Measurements from ENCODE around the gene VIPR2.
"Not testable (repeated sequence)": the region's sequence is repeated elsewhere in the genome, so short reads cannot be mapped to it uniquely, and the experiment has no call there.

Gene VIPR2, protein sequence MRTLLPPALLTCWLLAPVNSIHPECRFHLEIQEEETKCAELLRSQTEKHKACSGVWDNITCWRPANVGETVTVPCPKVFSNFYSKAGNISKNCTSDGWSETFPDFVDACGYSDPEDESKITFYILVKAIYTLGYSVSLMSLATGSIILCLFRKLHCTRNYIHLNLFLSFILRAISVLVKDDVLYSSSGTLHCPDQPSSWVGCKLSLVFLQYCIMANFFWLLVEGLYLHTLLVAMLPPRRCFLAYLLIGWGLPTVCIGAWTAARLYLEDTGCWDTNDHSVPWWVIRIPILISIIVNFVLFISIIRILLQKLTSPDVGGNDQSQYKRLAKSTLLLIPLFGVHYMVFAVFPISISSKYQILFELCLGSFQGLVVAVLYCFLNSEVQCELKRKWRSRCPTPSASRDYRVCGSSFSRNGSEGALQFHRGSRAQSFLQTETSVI

GRCh38 chr7:159144758-159145489 lies at the start of gene VIPR2:
TSS of gene VIPR2 (minus strand) at chr7:159144867. CDS start at chr7:159144771, 96 bp downstream.
- no peak for DNase-seq (ENCODE audit: low read depth, low spot score)

DNA sequence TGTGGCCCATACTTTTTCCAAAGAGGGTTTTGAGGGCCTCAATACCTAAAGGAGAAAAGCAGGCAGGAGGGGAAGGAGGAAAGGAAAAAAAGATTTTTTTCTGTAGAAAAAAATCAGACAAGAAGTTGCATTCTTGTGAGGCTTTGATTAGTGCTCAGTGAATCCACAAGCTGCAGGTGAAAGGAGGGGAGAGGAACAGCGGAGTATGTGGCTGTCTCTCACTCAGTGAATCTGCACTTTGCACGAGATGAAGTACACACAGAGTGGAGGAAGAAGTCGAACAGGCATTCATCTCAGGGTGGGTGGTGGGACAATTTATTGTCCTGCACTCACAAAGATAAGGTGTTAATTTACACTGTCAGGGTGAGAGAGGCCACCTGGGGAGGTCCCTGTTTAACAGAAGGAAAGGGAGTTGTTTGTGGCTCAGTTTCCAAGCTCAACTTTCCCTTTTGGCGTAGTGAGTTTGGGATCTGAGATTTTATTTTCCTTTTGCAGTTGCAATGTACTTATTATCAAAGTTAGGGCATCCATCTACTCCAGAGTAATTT lies 49.0 kb upstream of the VIPR2 start:
- no peak for DNase-seq (ENCODE audit: low read depth, low spot score)

- DNase-seq (ENCODE audit: low read depth, low spot score) = no peak
These were observed 48.2 kb upstream of the VIPR2 start for GRCh38 chr7:159192725-159193453.

DNA sequence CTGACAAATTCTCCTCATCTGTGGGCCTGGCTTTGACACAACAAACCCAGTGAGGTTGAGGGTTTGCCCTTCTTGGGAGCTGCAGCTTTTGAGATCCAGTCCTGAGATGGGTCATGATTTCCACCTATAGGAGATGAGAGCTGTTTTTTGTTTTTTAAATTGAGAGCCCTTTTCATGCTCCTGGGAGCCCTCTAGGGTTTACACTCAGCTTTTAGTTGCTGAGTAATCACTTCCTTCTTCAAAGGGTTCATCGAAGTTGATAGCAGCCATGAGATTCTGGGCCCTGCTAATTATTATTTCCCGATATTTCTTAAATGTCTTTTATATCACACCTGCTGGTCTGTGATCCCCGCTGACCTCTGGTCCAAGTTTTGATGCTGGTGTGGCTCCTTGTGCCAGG lies 47.3 kb upstream of the VIPR2 start:
- no peak for DNase-seq (ENCODE audit: low read depth, low spot score)

DNA sequence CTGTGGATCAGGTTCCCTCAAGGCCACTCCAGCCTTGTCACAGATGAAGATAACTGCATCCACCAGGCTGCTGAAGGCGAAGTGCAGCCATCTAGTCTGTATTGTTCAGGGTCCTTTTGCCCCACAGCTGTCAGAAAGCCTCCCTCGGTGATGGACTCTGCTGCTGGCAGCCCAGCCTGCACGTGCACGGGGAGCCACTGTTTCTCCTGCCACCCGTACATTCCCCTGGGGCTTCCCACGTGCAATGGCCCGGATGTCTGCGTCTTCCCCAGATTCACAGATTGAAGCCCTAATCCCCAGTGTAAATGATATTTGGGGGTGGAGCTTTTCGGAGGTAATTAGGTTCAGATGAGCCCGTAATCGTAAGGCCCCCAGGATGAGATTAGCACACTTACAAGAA lies 46.6 kb upstream of the VIPR2 start:
- DNase-seq (ENCODE audit: low read depth, low spot score) = no peak

DNA sequence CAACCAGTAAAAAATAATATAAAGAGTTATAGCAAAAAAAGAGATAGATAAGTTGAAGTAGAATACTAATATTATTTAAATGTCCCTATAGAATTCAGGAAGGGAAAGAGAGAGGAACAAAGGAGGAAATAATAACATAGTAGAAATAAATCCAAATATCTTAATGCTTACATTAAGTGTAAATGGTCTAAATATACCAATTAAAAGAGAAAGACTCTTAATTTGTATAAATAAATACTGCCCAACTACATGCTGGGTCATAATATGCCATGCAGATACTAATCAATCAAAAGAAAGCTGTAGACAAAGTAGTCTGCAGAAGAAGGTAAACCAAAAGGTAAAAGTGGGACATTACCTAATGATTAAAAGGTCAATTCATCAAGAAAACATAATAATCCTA lies 43.3 kb upstream of the VIPR2 start:
- DNase-seq (ENCODE audit: low read depth, low spot score) = no peak

DNA sequence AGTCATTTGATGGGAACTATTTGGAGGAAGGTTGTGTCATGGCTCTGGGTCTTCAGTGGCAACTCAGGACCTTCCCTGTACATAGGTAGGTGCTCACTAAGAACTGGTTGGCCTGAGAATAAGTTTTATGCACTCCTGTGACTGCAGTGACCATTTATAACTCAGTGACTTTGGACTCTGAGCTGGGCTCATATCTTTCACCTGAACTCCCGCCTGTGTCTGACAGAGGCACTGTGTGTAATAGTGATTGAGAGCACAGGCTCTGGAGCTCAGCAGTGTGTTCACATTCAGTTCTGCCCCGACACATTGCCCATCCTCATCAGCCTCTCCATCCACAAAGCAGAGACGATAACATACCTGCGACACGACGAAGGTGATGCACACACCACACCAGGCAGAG lies 34.6 kb upstream of the VIPR2 start:
- no peak for DNase-seq (ENCODE audit: low read depth, low spot score)

GRCh38 chr7:159177284-159177953 lies 32.8 kb upstream of the VIPR2 start:
- DNase-seq (ENCODE audit: low read depth, low spot score) = no peak

- no peak for DNase-seq (ENCODE audit: low read depth, low spot score)
These were observed 31.1 kb upstream of the VIPR2 start for GRCh38 chr7:159175792-159176191.

GRCh38 chr7:159175100-159175499 lies 30.4 kb upstream of the VIPR2 start:
- DNase-seq (ENCODE audit: low read depth, low spot score) = not testable (repeated sequence)

- no peak for DNase-seq (ENCODE audit: low read depth, low spot score)
These were observed 27.7 kb upstream of the VIPR2 start for GRCh38 chr7:159172400-159172799.

GRCh38 chr7:159169391-159169790 lies 24.7 kb upstream of the VIPR2 start:
- DNase-seq (ENCODE audit: low read depth, low spot score) = no peak

DNA sequence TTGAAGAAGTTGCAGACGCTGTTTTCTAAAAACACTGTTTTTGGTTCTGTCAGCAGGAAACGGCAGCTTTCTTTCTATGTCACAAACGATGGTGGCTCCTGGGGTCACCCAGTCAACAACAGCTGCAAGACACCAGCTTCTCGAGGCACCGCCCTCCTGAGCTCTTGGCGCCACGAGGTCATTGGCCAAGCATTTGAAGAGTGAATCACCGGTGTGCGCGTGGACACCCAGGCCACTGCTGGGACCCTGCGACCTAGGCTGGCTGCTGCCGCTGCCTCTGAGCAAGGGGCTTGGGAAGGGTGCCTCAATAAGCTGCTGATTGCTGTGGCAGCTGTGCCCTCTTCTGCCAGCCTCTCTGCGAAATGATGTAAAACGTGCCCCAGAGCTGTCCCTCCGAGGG lies 22.5 kb upstream of the VIPR2 start:
- no peak for DNase-seq (ENCODE audit: low read depth, low spot score)

DNA sequence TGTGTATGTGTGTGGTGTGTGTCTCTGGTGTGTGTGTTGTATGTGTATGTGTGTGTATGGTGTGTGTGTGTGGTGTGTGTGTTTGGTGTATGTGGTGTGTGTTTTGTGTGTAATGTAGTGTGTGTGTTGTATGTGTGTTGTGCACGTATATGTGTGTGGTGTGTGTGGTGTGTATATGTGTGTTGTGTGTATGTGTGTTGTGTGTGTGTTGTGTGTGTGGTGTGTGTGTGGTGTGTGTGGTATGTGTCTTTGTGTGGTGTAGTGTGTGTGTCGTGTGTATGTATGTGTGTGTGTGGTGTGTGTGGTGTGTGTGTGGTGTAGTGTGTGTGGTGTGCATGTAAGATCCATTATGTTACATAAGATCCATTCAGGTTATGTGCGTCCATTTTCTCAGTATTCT lies 21.9 kb upstream of the VIPR2 start:
- no peak for DNase-seq (ENCODE audit: low read depth, low spot score)

- DNase-seq (ENCODE audit: low read depth, low spot score) = no peak
These were observed 20.7 kb upstream of the VIPR2 start for GRCh38 chr7:159165352-159165751.

DNA sequence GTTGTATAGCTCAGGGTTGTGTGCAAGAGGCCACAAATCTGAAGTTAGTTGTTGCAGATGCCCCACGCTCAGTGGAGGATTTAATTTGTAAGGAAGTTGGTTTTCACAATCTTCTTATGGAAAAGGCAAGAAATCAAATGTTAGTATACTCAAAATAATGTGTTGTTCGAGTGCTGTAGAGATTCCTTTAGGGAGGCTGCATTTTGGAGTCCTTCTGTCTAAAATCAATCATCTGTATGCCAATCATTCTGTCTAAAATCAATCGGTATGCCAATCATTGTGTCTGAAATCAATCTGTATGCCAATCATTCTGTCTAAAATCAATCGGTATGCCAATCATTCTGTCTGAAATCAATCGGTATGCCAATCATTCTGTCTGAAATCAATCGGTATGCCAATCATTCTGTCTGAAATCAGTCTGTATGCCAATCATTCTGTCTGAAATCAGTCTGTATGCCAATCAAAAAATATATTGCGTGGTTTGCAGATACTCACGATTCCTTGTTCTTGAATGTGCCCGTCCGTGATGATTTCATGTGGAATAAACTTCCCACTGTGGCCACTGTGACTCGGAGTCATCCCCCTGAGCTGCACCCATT lies 19.1 kb upstream of the VIPR2 start:
- not testable (repeated sequence) for DNase-seq (ENCODE audit: low read depth, low spot score)

DNA sequence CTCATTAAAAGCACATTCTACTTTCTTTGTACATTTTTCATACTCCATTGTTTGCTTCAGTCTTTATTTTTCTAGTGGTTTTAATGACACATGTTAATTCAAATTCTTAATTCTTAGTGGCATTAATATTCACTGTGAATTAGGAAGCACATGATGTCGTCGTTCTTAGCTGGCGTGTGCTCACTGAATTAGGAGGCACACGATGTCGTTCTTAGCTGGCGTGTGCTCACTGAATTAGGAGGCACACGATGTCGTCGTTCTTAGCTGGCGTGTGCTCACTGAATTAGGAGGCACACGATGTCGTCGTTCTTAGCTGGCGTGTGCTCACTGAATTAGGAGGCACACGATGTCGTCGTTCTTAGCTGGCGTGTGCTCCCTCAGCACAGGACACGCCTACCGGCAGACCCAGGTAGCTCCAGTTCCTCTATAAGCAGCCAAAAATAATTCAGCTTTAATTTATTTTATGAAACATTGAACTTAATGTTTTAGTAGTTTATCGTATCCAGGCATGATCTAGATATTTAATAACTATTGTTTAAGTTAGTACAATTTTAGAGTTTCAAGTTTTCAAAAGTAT lies 17.5 kb upstream of the VIPR2 start:
- not testable (repeated sequence) for DNase-seq (ENCODE audit: low read depth, low spot score)

GRCh38 chr7:159160450-159160849 lies 15.8 kb upstream of the VIPR2 start:
- no peak for DNase-seq (ENCODE audit: low read depth, low spot score)

GRCh38 chr7:159159731-159160130 lies 15.1 kb upstream of the VIPR2 start:
- no peak for DNase-seq (ENCODE audit: low read depth, low spot score)

- no peak for DNase-seq (ENCODE audit: low read depth, low spot score)
These were observed 14.3 kb upstream of the VIPR2 start for GRCh38 chr7:159158888-159159405.
